Mesenchymal stem cell (in vitro differentiated cells and primary cell): Measurements from ENCODE around the gene LCLAT1. TPM values are rescaled to one million over a fixed set of nuclear protein-coding genes. Genes with fewer than 3 reads are reported as not detected.
A peak's percentile ranks its signal among the peaks of the same experiment; 100 is the strongest.

ENCODE experiments used
- DNase-seq: peaks from one replicate; pipeline ENCODE4 v3.0.0-alpha.2; 2013
- H2AFZ ChIP-seq: one replicate; pipeline ENCODE4 v1.6.1; 2013; ENCODE audit warnings: low read depth, mild to moderate bottlenecking, control low read depth, inconsistent platforms, low read length, moderate library complexity
- H2AK5ac ChIP-seq: 2 replicates; pipeline ENCODE4 v1.6.1; 2013; ENCODE audit warnings: low read length, moderate library complexity, mild to moderate bottlenecking, inconsistent platforms; ENCODE audit not compliant: severe bottlenecking
- H2BK120ac ChIP-seq: one replicate; pipeline ENCODE4 v1.6.1; 2013; ENCODE audit warnings: low read depth, mild to moderate bottlenecking, inconsistent platforms, low read length, moderate library complexity
- H2BK12ac ChIP-seq, 2 experiments: one replicate each; pipeline ENCODE4 v1.6.1; 2013; ENCODE audit warnings: inconsistent platforms in 2 of 2, low read length in 2 of 2, mild to moderate bottlenecking in 2 of 2, moderate library complexity in 2 of 2, control low read depth in 1 of 2
- H2BK15ac ChIP-seq: one replicate; pipeline ENCODE4 v1.6.1; 2013; ENCODE audit warnings: mild to moderate bottlenecking, low read depth, inconsistent platforms; ENCODE audit not compliant: poor library complexity, severe bottlenecking
- H2BK5ac ChIP-seq: 2 replicates; pipeline ENCODE4 v1.6.1; 2013; ENCODE audit warnings: low read depth, mild to moderate bottlenecking, low read length, control low read depth, inconsistent platforms; ENCODE audit not compliant: poor library complexity, severe bottlenecking
- H3K14ac ChIP-seq, 2 experiments: one replicate each; pipeline ENCODE4 v1.6.1; 2013; ENCODE audit warnings: inconsistent platforms in 2 of 2, low read length in 2 of 2, control low read depth in 1 of 2, mild to moderate bottlenecking in 1 of 2, moderate library complexity in 1 of 2
- H3K18ac ChIP-seq, 2 experiments: one replicate each; pipeline ENCODE4 v1.6.1; 2013; ENCODE audit warnings: inconsistent platforms in 2 of 2, low read length in 2 of 2, control low read depth in 1 of 2, low read depth in 1 of 2, mild to moderate bottlenecking in 1 of 2
- H3K23ac ChIP-seq, 2 experiments: one replicate each; pipeline ENCODE4 v1.6.1; 2013; ENCODE audit warnings: inconsistent platforms in 2 of 2, low read length in 2 of 2, mild to moderate bottlenecking in 2 of 2, moderate library complexity in 2 of 2, control low read depth in 1 of 2
- H3K27ac ChIP-seq: 2 replicates; pipeline ENCODE4 v1.5.1; 2013; ENCODE audit warnings: mild to moderate bottlenecking, moderate library complexity, low read length, control low read depth, inconsistent platforms; ENCODE audit not compliant: poor library complexity, severe bottlenecking
- H3K27me3 ChIP-seq, 2 experiments: 2 replicates each; pipeline versions ENCODE4 v1.6.1 to v1.7.0; 2013; ENCODE audit warnings: low read length in 2 of 2, mild to moderate bottlenecking in 2 of 2, moderate library complexity in 2 of 2, control low read depth in 1 of 2, inconsistent platforms in 1 of 2; ENCODE audit not compliant: control insufficient read depth in 1 of 2, insufficient read depth in 1 of 2
- H3K36me3 ChIP-seq, 2 experiments: 2 replicates each; pipeline versions ENCODE4 v1.6.1 to v1.7.0; 2013; ENCODE audit warnings: low read length in 2 of 2, control low read depth in 1 of 2, inconsistent platforms in 1 of 2, low read depth in 1 of 2, mild to moderate bottlenecking in 1 of 2; ENCODE audit not compliant: insufficient read depth in 2 of 2, control insufficient read depth in 1 of 2
- H3K4ac ChIP-seq, 2 experiments: one replicate each; pipeline ENCODE4 v1.6.1; 2013; ENCODE audit warnings: inconsistent platforms in 2 of 2, low read length in 2 of 2, mild to moderate bottlenecking in 2 of 2, moderate library complexity in 2 of 2, control low read depth in 1 of 2, low read depth in 1 of 2
- H3K4me1 ChIP-seq: 2 replicates; pipeline ENCODE4 v1.6.1; 2013; ENCODE audit warnings: low read depth, low read length, control low read depth; ENCODE audit not compliant: control insufficient read depth, insufficient read depth
- H3K4me2 ChIP-seq: 2 replicates; pipeline ENCODE4 v1.6.1; 2013; ENCODE audit warnings: low read length, mild to moderate bottlenecking, inconsistent platforms; ENCODE audit not compliant: poor library complexity, severe bottlenecking
- H3K4me3 ChIP-seq, 2 experiments: 2 replicates each; pipeline versions ENCODE4 v1.5.1 to v1.7.0; 2013; ENCODE audit warnings: low read length in 2 of 2, mild to moderate bottlenecking in 2 of 2, control low read depth in 1 of 2, low read depth in 1 of 2; ENCODE audit not compliant: insufficient read depth in 1 of 2
- H3K79me1 ChIP-seq: replicated peaks from 2 replicates; pipeline ENCODE4 v1.6.1; 2013; ENCODE audit warnings: mild to moderate bottlenecking, control low read depth, low read length, inconsistent platforms; ENCODE audit not compliant: poor library complexity, severe bottlenecking
- H3K9ac ChIP-seq: 2 replicates; pipeline ENCODE4 v1.7.0; 2013; ENCODE audit warnings: mild to moderate bottlenecking, low read length, moderate library complexity
- H3K9me3 ChIP-seq: 2 replicates; pipeline ENCODE4 v1.7.0; 2013; ENCODE audit warnings: mild to moderate bottlenecking, low read length; ENCODE audit not compliant: control insufficient read depth
- H4K8ac ChIP-seq: one replicate; pipeline ENCODE4 v1.6.1; 2013; ENCODE audit warnings: inconsistent platforms, mild to moderate bottlenecking, low read length, moderate library complexity
- H4K91ac ChIP-seq: one replicate; pipeline ENCODE4 v1.6.1; 2013; ENCODE audit warnings: mild to moderate bottlenecking, low read length, inconsistent platforms
- WGBS: methylation state at CpG from one replicate; pipeline ENCODE4 v1.1.7; 2013; ENCODE audit warnings: mixed read lengths; 5-methylcytosine and 5-hydroxymethylcytosine counted together
- polyA plus RNA-seq, 2 experiments: library from polyadenylated mRNA; stranded (reverse); fragments of 200-250 nt; gene quantifications; one replicate each; pipeline ENCODE4 v1.2.3, GENCODE V29; 2013

Gene LCLAT1
- polyA plus RNA-seq (2013, experiment 1 of 2): 10.0 TPM
- 10.0 TPM for polyA plus RNA-seq (2013, experiment 2 of 2)

- Histone ChIP-seq H4K91ac (peak within 1 kb of the TSS; percentile 93), H3K79me1 (peaks cover 18% of the 10 kb centered on the region), H3K23ac (peak within 1 kb of the TSS in 1 of 2 experiments; percentile 85), H3K4ac (peak within 1 kb of the TSS; percentile 29 to 79), H4K8ac (peak within 1 kb of the TSS; percentile 95), H3K9me3 (no peaks in the 10 kb centered on the region), H2BK12ac (peak within 1 kb of the TSS; percentile 23 to 28), H2AK5ac (no peak within 1 kb of the TSS), H2BK15ac (peak within 1 kb of the TSS; percentile 86), H3K4me3 (peak within 1 kb of the TSS; percentile 94 to 96), H3K36me3 (no peaks in the 10 kb centered on the region), H3K18ac (peak within 1 kb of the TSS; percentile 50 to 59), H3K4me1 (peaks cover 5% of the 10 kb centered on the region), H2BK5ac (no peak within 1 kb of the TSS), H3K4me2 (peak within 1 kb of the TSS; percentile 72), H3K27me3 (no peaks in the 10 kb centered on the region), H2BK120ac (peak within 1 kb of the TSS; percentile 82), H2AFZ (peak within 1 kb of the TSS; percentile 81), H3K9ac (peak within 1 kb of the TSS; percentile 95), H3K27ac (no peak within 1 kb of the TSS), H3K14ac (peak within 1 kb of the TSS in 1 of 2 experiments; percentile 62)
- WGBS: 9% methylated on average over 68 of the region's 83 CpGs
- DNase-seq: peak; percentile 86
These were observed at the start of gene LCLAT1 for GRCh38 chr2:30447149-30448045. LCLAT1 (plus strand) TSS chr2:30447246; CDS start chr2:30525591, 78,345 bp downstream.

GRCh38 chr2:30398084-30398873 is 48.8 kb upstream of the LCLAT1 start:
- Histone ChIP-seq H3K27me3 (peaks cover 10% of the 10 kb centered on the region in 2 experiments), H3K36me3 (no peaks in the 10 kb centered on the region), H2BK15ac (no peak overlapping the region), H2AFZ (no peak overlapping the region), H3K4ac (no peak overlapping the region), H4K8ac (no peak overlapping the region), H2BK12ac (no peak overlapping the region), H3K79me1 (no peaks in the 10 kb centered on the region), H3K4me1 (no peaks in the 10 kb centered on the region), H3K14ac (no peak overlapping the region), H3K23ac (no peak overlapping the region), H3K27ac (no peak overlapping the region), H3K4me3 (no peak overlapping the region), H3K9ac (no peak overlapping the region), H4K91ac (no peak overlapping the region), H3K18ac (no peak overlapping the region), H2BK120ac (no peak overlapping the region), H3K9me3 (no peaks in the 10 kb centered on the region), H2BK5ac (no peak overlapping the region), H3K4me2 (no peak overlapping the region), H2AK5ac (no peak overlapping the region)
- WGBS: 76% methylated on average over 4 of the region's 4 CpGs
- peak; percentile 11 for DNase-seq

DNA sequence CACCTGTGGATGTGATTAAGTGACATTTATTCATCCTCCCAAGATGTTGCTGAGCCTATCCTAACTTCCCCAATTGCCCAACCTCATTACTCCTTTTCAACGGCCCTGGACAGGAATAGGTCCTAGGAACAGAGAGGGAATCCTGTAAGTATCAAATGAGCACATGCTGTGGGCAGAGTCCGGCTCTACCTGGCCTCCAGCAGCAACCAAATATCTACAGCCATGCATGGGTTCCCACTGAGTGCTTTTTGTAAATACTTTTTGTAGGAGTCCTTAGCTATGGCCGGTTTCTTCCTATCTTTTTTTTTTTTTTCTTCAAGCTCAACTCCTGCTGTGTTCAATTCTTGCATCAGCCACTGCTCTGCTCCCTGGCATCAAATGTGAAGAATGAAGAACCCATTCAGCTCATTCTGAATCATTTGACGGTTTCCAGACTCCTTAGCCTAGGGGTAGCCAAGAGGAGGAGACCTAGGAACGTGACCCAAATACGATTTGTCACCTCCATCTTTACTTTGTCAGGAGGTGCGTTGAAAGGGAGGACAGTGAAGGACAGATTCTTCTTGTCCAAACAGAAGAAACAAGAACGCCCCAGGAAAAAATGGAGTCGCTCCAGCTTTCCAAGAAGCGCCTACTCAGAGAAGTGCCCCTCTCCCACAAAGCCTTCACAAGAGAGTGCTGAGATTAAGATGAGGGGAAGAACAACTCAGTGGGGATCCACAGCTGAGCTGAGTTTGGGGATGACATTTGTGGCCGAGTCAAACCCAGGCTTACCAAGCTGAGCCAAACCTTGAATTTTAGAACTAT is 46.7 kb upstream of the LCLAT1 start:
- Histone ChIP-seq H3K4me1 (no peaks in the 10 kb centered on the region), H2AK5ac (no peak overlapping the region), H3K4me3 (no peak overlapping the region), H2BK5ac (no peak overlapping the region), H4K91ac (no peak overlapping the region), H4K8ac (no peak overlapping the region), H3K14ac (no peak overlapping the region), H3K4ac (no peak overlapping the region), H3K4me2 (no peak overlapping the region), H3K9me3 (no peaks in the 10 kb centered on the region), H3K9ac (no peak overlapping the region), H2AFZ (no peak overlapping the region), H3K36me3 (no peaks in the 10 kb centered on the region), H2BK15ac (no peak overlapping the region), H3K23ac (no peak overlapping the region), H3K79me1 (no peaks in the 10 kb centered on the region), H2BK12ac (no peak overlapping the region), H2BK120ac (no peak overlapping the region), H3K18ac (no peak overlapping the region), H3K27me3 (peaks cover 0 to 26% of the 10 kb centered on the region in 2 experiments), H3K27ac (no peak overlapping the region)
- DNase-seq: no peak
- WGBS: 91% methylated on average over 11 of the region's 11 CpGs
